IMR-90 (cell line): ENCODE results near the gene CTSH. TPM values are rescaled to one million over a fixed set of nuclear protein-coding genes. Genes with fewer than 3 reads are reported as not detected.

Experiments used
- ATAC-seq: fragments of 200-7000 bp; cut with Tn5 transposase; 2 replicates; pipeline ENCODE4 v1.9.1; 2020; ENCODE audit warnings: low read depth, mild to moderate bottlenecking, moderate library complexity
- BruUV-seq: library from RNA; stranded (reverse); fragments of 400-500 nt; replicated peaks from 2 replicates; lab custom pipeline; 2021; lab: Mats Ljungman, UMichigan
- CTCF ChIA-PET: fragments of 300-600 bp; formaldehyde crosslinking; extraction: SDS; loops from one replicate; lab custom pipeline; 2021; ENCODE audit warnings: antibody characterized with exemption; lab: Yijun Ruan, JAX
- POLR2A ChIA-PET: fragments of 300-600 bp; sonication (Branson Sonifier 250); formaldehyde crosslinking; loops from one replicate; lab custom pipeline; 2022; ENCODE audit warnings: antibody characterized with exemption; ENCODE audit not compliant: unreplicated experiment; lab: Charles Lee
- DNase-seq: peaks from one replicate; pipeline ENCODE4 v3.0.0; 2013
- H2AFZ ChIP-seq: replicated peaks from 2 replicates; pipeline ENCODE3; 2013; ENCODE audit warnings: low read length, mild to moderate bottlenecking; ENCODE audit not compliant: poor library complexity
- H2AK5ac ChIP-seq: 2 replicates; pipeline ENCODE4 v1.6.1; 2013; ENCODE audit warnings: low read depth, low read length, inconsistent platforms
- H2AK9ac ChIP-seq: replicated peaks from 2 replicates; pipeline ENCODE3; 2013; ENCODE audit warnings: mild to moderate bottlenecking, low read depth, low read length, moderate library complexity; ENCODE audit not compliant: poor library complexity
- H2BK120ac ChIP-seq: 2 replicates; pipeline ENCODE4 v1.6.1; 2013; ENCODE audit warnings: low read depth, low read length, inconsistent platforms
- H2BK15ac ChIP-seq: 3 replicates; pipeline ENCODE4 v1.6.1; 2013; ENCODE audit warnings: low read depth, low read length, inconsistent platforms
- H2BK20ac ChIP-seq: 2 replicates; pipeline ENCODE4 v1.6.1; 2013; ENCODE audit warnings: low read depth, mild to moderate bottlenecking, inconsistent platforms, low read length, moderate library complexity
- H2BK5ac ChIP-seq: 2 replicates; pipeline ENCODE4 v1.6.1; 2013; ENCODE audit warnings: mild to moderate bottlenecking, low read depth, low read length, inconsistent platforms; ENCODE audit not compliant: poor library complexity, severe bottlenecking
- H3K14ac ChIP-seq: replicated peaks from 2 replicates; pipeline ENCODE4 v1.6.1; 2013; ENCODE audit warnings: low read depth, low read length, inconsistent platforms
- H3K18ac ChIP-seq: 2 replicates; pipeline ENCODE4 v1.6.1; 2013; ENCODE audit warnings: low read depth, low read length, control low read depth
- H3K23ac ChIP-seq: 2 replicates; pipeline ENCODE4 v1.6.1; 2013; ENCODE audit warnings: low read depth, low read length, inconsistent platforms
- H3K27ac ChIP-seq: 2 replicates; pipeline ENCODE4 v1.5.1; 2013; ENCODE audit warnings: mild to moderate bottlenecking, control low read depth, low read length; ENCODE audit not compliant: insufficient read depth
- H3K27me3 ChIP-seq: 2 replicates; pipeline ENCODE4 v1.6.1; 2013; ENCODE audit warnings: low read length; ENCODE audit not compliant: control insufficient read depth, insufficient read depth
- H3K36me3 ChIP-seq: 2 replicates; pipeline ENCODE4 v1.6.1; 2013; ENCODE audit warnings: low read length, mixed read lengths; ENCODE audit not compliant: control insufficient read depth, insufficient read depth
- H3K4ac ChIP-seq: 2 replicates; pipeline ENCODE4 v1.6.1; 2013; ENCODE audit warnings: low read depth, low read length, inconsistent platforms
- H3K4me1 ChIP-seq: 2 replicates; pipeline ENCODE4 v1.6.1; 2013; ENCODE audit warnings: low read length, mixed read lengths; ENCODE audit not compliant: control insufficient read depth, insufficient read depth
- H3K4me2 ChIP-seq: 2 replicates; pipeline ENCODE4 v1.6.1; 2013; ENCODE audit warnings: low read depth, mild to moderate bottlenecking, control low read depth, low read length, moderate library complexity
- H3K4me3 ChIP-seq: 2 replicates; pipeline ENCODE4 v1.5.1; 2013; ENCODE audit warnings: low read depth, mild to moderate bottlenecking, control low read depth, low read length, moderate library complexity; ENCODE audit not compliant: insufficient read depth
- H3K56ac ChIP-seq: 2 replicates; pipeline ENCODE4 v1.6.1; 2013; ENCODE audit warnings: low read length, inconsistent platforms; ENCODE audit not compliant: insufficient read depth; ENCODE audit errors: extremely low read depth
- H3K79me1 ChIP-seq, 2 experiments: 2 replicates each; pipeline ENCODE4 v1.6.1; 2013; ENCODE audit warnings: low read length in 2 of 2, inconsistent platforms in 1 of 2, low read depth in 1 of 2
- H3K9ac ChIP-seq: 2 replicates; pipeline ENCODE4 v1.6.1; 2013; ENCODE audit warnings: low read depth, low read length, control low read depth
- H3K9me1 ChIP-seq: 2 replicates; pipeline ENCODE4 v1.6.1; 2013; ENCODE audit warnings: low read length, inconsistent platforms; ENCODE audit not compliant: insufficient read depth
- H3K9me3 ChIP-seq: 2 replicates; pipeline ENCODE4 v1.6.1; 2013; ENCODE audit warnings: low read length; ENCODE audit not compliant: control insufficient read depth, insufficient read depth
- H4K20me1 ChIP-seq: 2 replicates; pipeline ENCODE4 v1.6.1; 2013; ENCODE audit warnings: low read length, inconsistent platforms; ENCODE audit not compliant: insufficient read depth
- H4K5ac ChIP-seq: 2 replicates; pipeline ENCODE4 v1.6.1; 2013; ENCODE audit warnings: mild to moderate bottlenecking, low read depth, low read length, control low read depth
- H4K8ac ChIP-seq, 2 experiments: 2 replicates each; pipeline ENCODE4 v1.6.1; 2013; ENCODE audit warnings: low read depth in 2 of 2, low read length in 2 of 2, control low read depth in 1 of 2, inconsistent platforms in 1 of 2
- H4K91ac ChIP-seq: 2 replicates; pipeline ENCODE4 v1.6.1; 2013; ENCODE audit warnings: low read depth, low read length, inconsistent platforms; ENCODE audit not compliant: insufficient read depth
- CEBPB ChIP-seq: IDR thresholded peaks from 2 replicates; pipeline ENCODE4 v1.6.1; 2012; ENCODE audit warnings: low read depth, low read length, improper control_type of control experiment
- CHD1 ChIP-seq: IDR thresholded peaks from 2 replicates; pipeline ENCODE4 v1.6.1; 2012; ENCODE audit warnings: low read depth, low read length, improper control_type of control experiment
- CTCF ChIP-seq: conservative IDR thresholded peaks from 2 replicates; pipeline ENCODE4 v1.5.1; 2012; ENCODE audit warnings: mild to moderate bottlenecking, low read depth, low read length, improper control_type of control experiment
- ELK1 ChIP-seq: fragments of 150-350 bp; IDR thresholded peaks from 2 replicates; pipeline ENCODE4 v1.6.1; 2016; ENCODE audit warnings: low read depth, mild to moderate bottlenecking, low read length, moderate library complexity, borderline replicate concordance
- MAFK ChIP-seq: IDR thresholded peaks from 2 replicates; pipeline ENCODE4 v1.6.1; 2012; ENCODE audit warnings: low read depth, low read length, improper control_type of control experiment
- MXI1 ChIP-seq: IDR thresholded peaks from 2 replicates; pipeline ENCODE4 v1.6.1; 2012; ENCODE audit warnings: low read depth, mild to moderate bottlenecking, low read length, moderate library complexity, borderline replicate concordance
- NFE2L2 ChIP-seq: fragments of 150-350 bp; IDR thresholded peaks from 2 replicates; pipeline ENCODE4 v1.6.1; 2016; ENCODE audit warnings: low read depth, mild to moderate bottlenecking, low read length
- RAD21 ChIP-seq: IDR thresholded peaks from 2 replicates; pipeline ENCODE4 v1.6.1; 2012; ENCODE audit warnings: low read length, improper control_type of control experiment
- RCOR1 ChIP-seq: IDR thresholded peaks from 2 replicates; pipeline ENCODE4 v1.6.1; 2012; ENCODE audit warnings: mild to moderate bottlenecking, low read length, improper control_type of control experiment; ENCODE audit not compliant: insufficient replicate concordance
- RFX5 ChIP-seq: IDR thresholded peaks from 2 replicates; pipeline ENCODE4 v1.8.0; 2012; ENCODE audit warnings: low read depth, mild to moderate bottlenecking, low read length, moderate library complexity
- SMC3 ChIP-seq: fragments of 150-350 bp; IDR thresholded peaks from 2 replicates; pipeline ENCODE4 v1.6.1; 2016; ENCODE audit warnings: low read depth, mild to moderate bottlenecking, antibody characterized with exemption, low read length, moderate library complexity
- USF2 ChIP-seq: fragments of 150-350 bp; IDR thresholded peaks from 2 replicates; pipeline ENCODE4 v1.6.1; 2017; ENCODE audit warnings: mild to moderate bottlenecking, antibody characterized with exemption, low read length, low read depth
- WGBS, 2 experiments: methylation state at CpG; one replicate each; pipeline versions ENCODE4 v1.1.5 to v1.1.7; 2013; ENCODE audit warnings: missing lambda C conversion rate in 2 of 2; ENCODE audit not compliant: insufficient read length in 1 of 2; ENCODE audit errors: extremely low coverage in 2 of 2; 5-methylcytosine and 5-hydroxymethylcytosine counted together
- dilution Hi-C: fragments of 300-500 bp; cut with HindIII; formaldehyde crosslinking; loops from one replicate; pipeline ENCODE4 v1.14.3; 2018; ENCODE audit warnings: low sequenced_read_pairs; ENCODE audit not compliant: unreplicated experiment
- in situ Hi-C: fragments of 300-500 bp; cut with MboI; formaldehyde crosslinking; loops from 3 replicates; pipeline ENCODE4 v1.14.3; 2019; ENCODE audit warnings: low sequenced_read_pairs, inconsistent platforms, mixed read lengths
- intact Hi-C: fragments of 100-400 bp; cut with micrococcal nuclease; formaldehyde crosslinking; loops from 2 replicates; pipeline ENCODE4 v1.10.0; 2022
- polyA plus RNA-seq, 3 experiments: library from polyadenylated mRNA; depleted of rRNA; stranded (reverse); fragments of >200 nt; gene quantifications; 2 replicates each; pipeline ENCODE4 v1.2.3, GENCODE V29; 2012; ENCODE audit warnings: low replicate concordance in 1 of 3
- total RNA-seq: library from RNA; depleted of rRNA; stranded (reverse); fragments of >200 nt; gene quantifications from 2 replicates; pipeline ENCODE4 v1.2.3, GENCODE V29; 2012

Gene CTSH
- total and polyA plus RNA-seq, 2 of the 4 experiments (the other 2 are of a cell fraction): 11.7 to 13.9 TPM

GRCh38 chr15:78933823-78934654, 10.8 kb downstream of the CTSH start:
- Histone ChIP-seq H3K23ac (no peak overlapping the region), H2AK5ac (no peak overlapping the region), H2BK20ac (no peak overlapping the region), H3K27ac (no peak overlapping the region), H2BK120ac (no peak overlapping the region), H3K9me1 (peaks cover 14% of the 10 kb centered on the region), H2BK5ac (no peak overlapping the region), H3K4ac (no peak overlapping the region), H4K8ac (no peak overlapping the region), H3K27me3 (peaks cover 5% of the 10 kb centered on the region), H2BK15ac (no peak overlapping the region), H2AFZ (peak overlapping the region; percentile 1), H4K91ac (no peak overlapping the region), H3K4me3 (no peak overlapping the region), H3K9ac (no peak overlapping the region), H3K56ac (no peak overlapping the region), H3K36me3 (no peaks in the 10 kb centered on the region), H2AK9ac (no peak overlapping the region), H3K9me3 (no peaks in the 10 kb centered on the region), H3K4me1 (peaks cover 8% of the 10 kb centered on the region), H3K4me2 (no peak overlapping the region), H4K20me1 (peaks cover 9% of the 10 kb centered on the region; the same call in 1 of the 2 replicates), H3K14ac (no peak overlapping the region), H3K79me1 (no peaks in the 10 kb centered on the region), H4K5ac (no peak overlapping the region), H3K18ac (no peak overlapping the region)
- in situ Hi-C loops: no loop called here
- 0 out of 2 replicates have a peak, but pooled peaks have one; percentile 21 for ATAC-seq
- intact Hi-C loops: no loop called here
- POLR2A ChIA-PET: no interaction called here
- BruUV-seq: no TSS peak
- dilution Hi-C loops: no loop called here
- CTCF ChIA-PET: interaction anchor here (0.6 kb wide), 1 partner anchor 26 kb away, joined by 3 read pairs; no protein-coding TSS in a partner anchor
- DNase-seq: no peak
- 45% methylated on average over 7 of the region's 20 CpGs; no CpG with 5 or more reads in 1 of the 2 experiments for WGBS, 2 experiments
- TF ChIP-seq CTCF: no peak
- TF ChIP-seq USF2: no peak
- no peak for TF ChIP-seq SMC3
- no peak for TF ChIP-seq RFX5
- no peak for TF ChIP-seq MXI1
- TF ChIP-seq MAFK: no peak
- no peak for TF ChIP-seq NFE2L2
- no peak for TF ChIP-seq ELK1
- TF ChIP-seq CEBPB: no peak
- TF ChIP-seq CHD1: no peak
- no peak for TF ChIP-seq RCOR1
- no peak for TF ChIP-seq RAD21
